ENCODE measurements around the gene LYRM4.

The LYRM4 gene

DNA sequence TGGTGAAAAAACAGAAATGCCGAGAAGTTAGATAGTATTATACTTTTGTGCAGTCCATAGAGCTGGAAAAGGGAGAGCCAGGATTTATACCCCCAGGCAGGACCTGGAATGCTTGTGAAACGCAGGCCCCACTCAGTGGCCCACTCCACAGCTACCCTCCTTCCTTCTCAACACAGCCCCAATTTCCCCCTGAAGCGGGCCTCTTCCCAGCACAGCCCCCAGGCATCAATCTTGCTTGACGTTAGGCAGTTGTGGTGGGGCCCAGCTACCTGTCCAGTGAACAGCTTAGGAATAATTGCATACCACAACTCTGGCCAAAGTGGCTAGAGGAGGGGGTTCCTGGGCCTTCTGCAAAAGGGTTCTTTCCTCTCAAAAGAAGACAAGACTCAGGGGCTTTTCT lies 114.4 kb downstream of the LYRM4 start:
- DNase-seq (ENCODE audit: low spot score), result no peak

- peak; percentile 90 for DNase-seq (ENCODE audit: low spot score)
Observed at GRCh38 chr6:5143634-5144311, 117.0 kb downstream of the LYRM4 start.

DNA sequence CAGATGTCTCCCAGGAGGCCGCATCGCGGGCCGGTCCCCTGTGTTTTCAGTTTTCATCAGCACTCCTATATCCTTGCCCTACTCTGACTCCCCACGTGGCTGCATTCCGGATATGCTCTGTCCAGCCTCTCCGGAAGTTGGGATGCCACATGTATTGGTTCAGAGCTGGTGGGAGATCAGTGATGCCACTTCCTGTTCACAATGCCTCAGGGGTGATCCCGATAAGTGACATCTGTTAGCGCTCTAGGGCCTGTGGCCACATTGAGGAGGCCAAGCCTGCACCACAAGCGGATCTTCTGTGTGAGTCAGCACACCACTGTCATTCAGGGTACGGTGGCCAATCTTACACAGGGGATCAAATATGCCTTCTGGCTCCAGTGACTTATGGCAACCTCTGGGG lies 117.8 kb downstream of the LYRM4 start:
- DNase-seq (ENCODE audit: low spot score), result no peak

DNA sequence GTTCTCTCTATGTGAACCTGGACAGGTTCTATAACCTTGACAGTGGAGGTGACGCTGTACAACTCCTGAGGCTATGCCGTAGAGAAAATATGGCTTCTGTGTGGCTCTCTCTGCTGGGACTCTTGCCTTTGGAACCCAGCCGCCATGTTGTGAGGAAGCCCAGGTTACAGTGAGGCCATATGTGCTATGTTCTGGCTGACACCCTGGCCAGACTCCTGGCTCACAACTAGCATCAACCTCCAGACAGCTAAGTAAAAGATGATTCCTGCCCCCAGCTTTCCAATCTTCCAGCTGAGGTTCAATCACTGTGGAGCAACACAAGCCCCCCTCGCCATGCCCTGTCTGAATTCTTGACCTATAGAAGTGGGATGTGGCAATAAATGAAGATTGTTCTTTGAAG lies 118.6 kb downstream of the LYRM4 start:
- no peak for DNase-seq (ENCODE audit: low spot score)

DNA sequence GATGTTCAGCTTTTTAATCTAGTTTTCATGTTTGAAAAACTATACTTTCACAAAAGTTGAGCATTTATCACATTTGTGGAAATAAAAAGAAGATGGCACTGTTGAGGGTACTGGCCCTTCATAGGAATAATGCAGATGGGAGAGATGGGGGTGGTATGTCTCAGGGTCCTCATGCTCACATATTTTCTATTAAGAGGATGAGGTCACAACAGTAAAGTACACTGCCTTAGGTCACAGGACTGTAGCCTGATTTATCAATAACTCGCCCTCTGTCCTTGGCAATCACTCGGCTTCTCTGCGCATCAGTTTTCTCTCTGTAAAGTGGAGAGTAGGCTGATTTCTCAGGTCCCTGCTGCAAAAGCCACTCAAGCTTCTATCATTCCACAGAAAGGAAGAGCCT lies 119.7 kb downstream of the LYRM4 start:
- no peak for DNase-seq (ENCODE audit: low spot score)

GRCh38 chr6:5139828-5140771 lies 120.7 kb downstream of the LYRM4 start:
- DNase-seq (ENCODE audit: low spot score), result no peak

GRCh38 chr6:5138995-5139827 lies 121.5 kb downstream of the LYRM4 start:
- DNase-seq (ENCODE audit: low spot score), result no peak

- no peak for DNase-seq (ENCODE audit: low spot score)
Observed at GRCh38 chr6:5136851-5137250, 123.9 kb downstream of the LYRM4 start.

DNA sequence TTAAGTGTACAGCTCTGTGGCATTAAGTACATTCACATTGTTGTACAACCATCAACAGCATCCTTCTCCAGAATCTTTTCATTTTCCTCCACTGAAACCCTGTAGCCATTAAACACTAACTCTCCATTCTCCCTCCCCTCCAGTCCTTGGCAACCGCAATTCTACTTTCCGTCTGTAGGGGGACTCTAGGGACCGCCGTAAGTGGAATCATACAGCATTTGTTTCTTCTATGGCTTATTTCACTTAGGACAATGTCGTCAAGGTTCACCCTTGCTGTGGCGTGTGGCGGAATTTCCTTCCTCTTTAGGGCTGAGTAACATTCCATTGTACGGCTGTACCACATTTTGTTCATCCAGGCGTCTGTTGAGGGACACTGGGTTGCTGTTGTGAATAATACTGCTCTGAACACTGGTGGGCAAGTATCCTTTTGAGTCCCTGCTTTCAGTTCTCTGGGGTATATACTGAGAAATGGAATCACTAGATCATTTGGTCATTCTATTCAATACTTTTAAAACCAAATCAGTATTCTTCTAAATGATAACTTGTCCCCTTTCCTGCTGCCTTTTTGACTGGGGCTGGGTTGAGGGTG lies 124.9 kb downstream of the LYRM4 start:
- DNase-seq (ENCODE audit: low spot score), result peak; percentile 30

GRCh38 chr6:5133943-5134342 lies 126.8 kb downstream of the LYRM4 start:
- DNase-seq (ENCODE audit: low spot score), result no peak

DNA sequence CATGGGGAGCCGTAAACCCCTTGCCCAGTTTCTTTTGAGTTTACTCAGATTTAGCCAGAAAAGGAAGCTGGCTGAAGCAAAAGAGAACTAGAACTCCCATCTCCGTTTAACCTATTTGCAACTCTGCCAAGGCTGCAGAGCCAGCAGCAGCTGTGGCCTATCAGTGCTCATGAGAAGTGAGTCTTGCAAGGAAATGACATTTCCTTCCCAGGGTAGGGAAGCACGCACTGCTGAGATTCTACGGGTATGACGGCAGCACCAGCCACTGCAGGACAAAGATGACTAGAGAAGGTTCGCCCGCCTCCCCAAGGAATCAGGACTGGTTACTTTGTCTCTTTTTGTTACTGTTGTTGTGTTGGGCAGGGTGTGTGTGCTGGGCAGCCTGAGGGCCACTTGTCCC lies 128.0 kb downstream of the LYRM4 start:
- DNase-seq (ENCODE audit: low spot score), result peak; percentile 73

DNA sequence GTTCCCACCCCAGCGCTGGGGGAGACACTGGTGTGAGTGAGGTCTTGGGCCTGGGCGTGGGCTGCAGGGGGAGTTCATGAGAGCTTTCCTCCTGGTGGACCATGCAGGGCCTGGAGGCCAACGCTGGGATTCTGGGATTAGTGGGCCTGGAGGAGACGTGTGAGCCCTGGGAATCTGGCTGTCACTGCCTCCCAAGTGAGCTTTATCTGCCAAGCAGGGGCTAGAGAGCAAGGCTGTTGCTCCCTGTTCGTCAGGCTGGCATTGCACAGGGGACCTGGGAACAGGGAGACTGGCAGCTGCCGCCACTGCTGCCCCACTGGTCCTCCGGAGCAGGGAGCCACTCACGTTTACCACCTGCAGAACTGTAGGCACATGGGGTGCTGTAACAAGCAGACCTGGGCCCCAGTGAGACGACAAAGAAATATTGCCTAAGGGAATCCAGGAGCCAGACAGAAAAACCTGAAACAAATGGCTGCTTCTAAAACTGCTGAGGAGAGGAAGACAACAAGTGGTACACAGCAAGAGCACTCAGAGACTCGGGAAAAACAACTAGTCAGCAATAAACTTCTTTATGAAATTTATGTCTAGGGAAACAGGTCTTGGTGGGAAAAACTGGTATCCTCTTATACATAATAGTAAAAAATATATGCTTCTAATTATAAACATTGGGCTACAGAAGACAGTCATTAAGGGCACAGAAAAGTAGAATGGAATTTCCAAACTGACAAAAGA lies 130.4 kb downstream of the LYRM4 start:
- no peak for DNase-seq (ENCODE audit: low spot score)

DNA sequence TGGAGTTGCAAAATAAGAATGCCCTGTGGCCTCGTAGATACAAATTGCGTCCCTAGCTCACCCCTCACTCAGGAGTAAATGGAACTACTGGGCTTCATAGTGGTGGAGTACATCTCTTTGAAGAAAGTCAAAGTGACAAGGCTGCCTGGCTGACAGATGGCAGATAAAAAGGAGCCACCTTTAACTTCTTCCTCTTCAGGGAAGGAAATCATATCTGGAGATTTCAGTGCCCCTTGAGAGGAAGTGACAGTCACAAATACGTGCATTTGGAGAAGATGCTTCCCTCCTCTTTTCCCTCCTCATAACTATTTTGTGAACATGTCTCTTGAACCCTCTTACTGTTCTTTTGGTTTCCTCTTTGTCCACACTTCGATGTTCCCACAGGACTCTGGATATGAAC lies 132.4 kb downstream of the LYRM4 start:
- DNase-seq (ENCODE audit: low spot score), result no peak

- DNase-seq (ENCODE audit: low spot score), result no peak
Observed at GRCh38 chr6:5127106-5127687, 133.6 kb downstream of the LYRM4 start.

DNA sequence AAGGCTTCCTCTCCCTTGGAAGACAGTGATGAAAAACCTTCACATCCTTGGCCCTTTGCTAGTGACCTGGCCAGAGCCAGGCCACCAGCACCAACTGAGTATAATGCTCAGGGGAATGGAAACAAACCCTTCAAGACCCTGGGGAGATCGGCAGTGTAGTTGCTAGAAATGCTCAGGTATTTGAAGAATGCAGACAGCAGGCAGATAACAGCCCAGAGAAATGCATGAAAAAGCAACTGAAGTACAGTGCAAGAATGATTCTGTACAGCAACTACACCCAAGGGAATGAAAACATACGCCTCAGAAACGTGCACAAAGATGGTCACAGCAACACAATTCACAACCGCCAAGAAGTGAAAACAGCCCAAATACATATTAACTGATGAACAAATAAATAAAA lies 134.5 kb downstream of the LYRM4 start:
- DNase-seq (ENCODE audit: low spot score), result no peak

DNA sequence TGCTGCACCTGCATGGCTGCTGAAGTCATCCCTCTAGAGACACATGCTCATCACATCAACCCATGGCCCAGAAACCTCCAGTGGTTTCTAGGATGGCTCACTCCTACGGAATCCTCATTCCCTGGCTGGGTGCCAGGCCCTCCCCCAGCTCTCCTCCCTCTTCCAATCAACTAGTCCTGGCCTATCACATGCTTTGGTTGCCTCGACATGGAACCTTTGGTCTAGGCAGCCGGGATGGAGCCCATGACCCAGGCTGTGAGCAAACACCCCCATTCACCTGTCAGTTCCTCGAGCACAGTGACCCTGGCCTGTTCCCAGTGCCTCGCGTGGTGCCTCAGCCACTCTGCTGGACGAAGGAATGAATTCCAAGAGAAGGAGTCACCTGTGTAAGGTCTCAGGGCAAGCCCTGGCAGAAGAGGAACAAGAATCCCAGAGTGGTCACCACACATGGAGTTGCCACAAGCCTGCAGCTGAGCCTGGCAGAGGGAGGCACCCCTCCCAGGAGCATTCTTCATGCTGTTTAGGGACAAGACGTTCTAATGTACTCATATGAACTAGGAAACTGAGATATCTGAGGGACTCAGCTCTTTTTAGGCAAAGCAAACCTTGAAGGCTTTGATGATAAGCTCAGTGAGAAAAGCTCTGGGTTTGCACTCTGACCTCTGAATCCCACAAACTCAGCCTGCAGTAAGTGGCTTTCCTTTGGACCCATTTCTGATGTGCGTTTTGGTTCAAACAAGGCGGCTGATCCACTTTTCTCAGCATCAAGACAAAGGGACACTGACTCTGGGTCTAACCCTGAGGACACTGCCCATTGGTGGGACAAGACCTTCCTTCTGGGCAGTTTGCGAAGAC lies 135.4 kb downstream of the LYRM4 start:
- DNase-seq (ENCODE audit: low spot score), result no peak

- no peak for DNase-seq (ENCODE audit: low spot score)
Observed at GRCh38 chr6:5124526-5124925, 136.2 kb downstream of the LYRM4 start.

DNA sequence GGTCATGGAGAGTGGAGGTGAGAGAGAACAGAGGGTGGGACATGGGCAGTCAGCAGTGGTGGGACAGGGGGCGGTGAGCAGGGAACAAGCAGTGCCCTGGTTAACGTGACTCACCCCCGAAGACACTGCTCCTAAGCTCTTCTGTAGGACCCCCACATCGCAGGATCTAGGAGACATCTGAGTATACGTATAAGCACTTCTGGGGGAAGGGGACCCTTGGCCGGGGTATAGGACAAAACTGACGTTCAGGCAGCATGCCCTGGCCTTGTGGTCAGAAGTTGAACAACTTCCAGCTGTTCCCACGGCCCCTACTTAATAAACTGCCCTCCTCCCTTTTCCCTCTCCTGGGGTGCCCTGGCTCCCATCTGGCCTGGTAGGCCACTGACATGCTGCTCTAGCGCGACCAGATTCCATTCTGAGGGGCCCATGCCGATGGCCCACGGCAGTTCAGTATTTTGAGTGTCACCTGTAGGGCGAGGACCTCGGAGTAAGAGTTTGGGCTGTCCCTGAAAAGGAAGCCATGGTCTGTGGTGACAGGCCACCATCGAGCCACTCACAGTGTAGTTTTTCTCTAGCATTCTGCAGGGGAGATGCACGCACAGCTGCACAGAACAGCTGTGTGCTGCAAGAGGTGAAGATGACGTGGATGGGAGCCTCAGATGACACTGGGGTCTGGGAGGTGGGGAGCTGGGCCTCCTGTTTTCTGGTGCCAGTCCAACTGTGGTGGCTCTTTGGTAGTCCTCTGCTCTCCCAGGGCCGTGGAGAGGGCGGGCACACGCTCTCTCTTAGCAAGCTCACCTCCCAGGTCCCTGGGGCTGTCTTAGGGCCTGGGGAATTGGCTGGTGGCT lies 137.2 kb downstream of the LYRM4 start:
- DNase-seq (ENCODE audit: low spot score), result no peak

DNA sequence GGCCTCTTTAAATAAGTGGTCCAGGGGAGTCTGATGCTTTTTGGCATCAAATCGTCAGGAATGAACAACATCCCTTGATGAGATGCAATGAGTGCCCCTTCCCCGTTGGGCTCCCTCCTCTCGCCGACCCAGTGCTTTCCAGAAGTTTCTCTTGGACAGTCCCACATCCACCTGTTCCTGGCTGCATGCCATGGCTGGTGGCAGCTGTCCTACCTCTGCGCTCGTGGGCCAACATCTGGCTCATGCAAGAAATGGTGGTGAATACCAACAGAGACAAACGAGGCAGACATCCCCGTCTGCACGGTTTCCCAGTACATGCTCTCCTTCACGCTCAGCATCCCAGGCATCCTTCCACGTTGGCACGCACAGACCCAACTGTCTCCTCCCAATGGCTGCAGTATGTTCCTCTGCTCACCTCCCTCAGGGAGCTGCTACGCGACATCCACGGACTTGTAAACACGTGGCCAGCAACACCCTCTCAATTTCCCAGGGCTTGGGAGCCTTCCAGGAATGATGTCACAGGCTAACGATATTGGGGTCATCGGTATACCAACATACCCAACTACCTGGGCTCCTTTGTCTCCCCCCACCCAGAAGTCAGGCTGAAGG lies 138.1 kb downstream of the LYRM4 start:
- no peak for DNase-seq (ENCODE audit: low spot score)
